Stimulated activated CD8-positive, alpha-beta memory T cell treated with anti-CD3 and anti-CD28 coated beads, Interleukin-15, amount 100 ng/mL, for 4 hours (primary cell): Measurements from ENCODE around the gene MRTFB.
"Not testable (repeated sequence)": the region's sequence is repeated elsewhere in the genome, so short reads cannot be mapped to it uniquely, and the experiment has no call there.

Experiments used
- DNase-seq, 2 donors: peaks; one replicate each; pipeline ENCODE4 v3.0.0-alpha.2; 2020; ENCODE audit warnings: low read depth in 2 of 2

Gene MRTFB

GRCh38 chr16:14132696-14133048 is 61.6 kb downstream of the MRTFB start:
- no peak for DNase-seq

GRCh38 chr16:14133907-14134306 is 62.8 kb downstream of the MRTFB start:
- DNase-seq: no peak

GRCh38 chr16:14135704-14136103 is 64.6 kb downstream of the MRTFB start:
- no peak for DNase-seq

GRCh38 chr16:14139872-14140271 is 68.8 kb downstream of the MRTFB start:
- no peak for DNase-seq

GRCh38 chr16:14140923-14141322 is 69.8 kb downstream of the MRTFB start:
- no peak for DNase-seq

GRCh38 chr16:14146445-14146844 is 75.3 kb downstream of the MRTFB start:
- no peak for DNase-seq

GRCh38 chr16:14148016-14148415 is 76.9 kb downstream of the MRTFB start:
- DNase-seq: no peak

GRCh38 chr16:14148569-14148968 is 77.5 kb downstream of the MRTFB start:
- no peak for DNase-seq

GRCh38 chr16:14150796-14151195 is 79.7 kb downstream of the MRTFB start:
- no peak for DNase-seq

- DNase-seq: no peak
These were observed 80.3 kb downstream of the MRTFB start for GRCh38 chr16:14151256-14152030.

GRCh38 chr16:14155572-14156190 is 84.6 kb downstream of the MRTFB start:
- no peak for DNase-seq

- no peak for DNase-seq
These were observed 94.0 kb downstream of the MRTFB start for GRCh38 chr16:14164916-14165662.

- no peak for DNase-seq
These were observed 97.0 kb downstream of the MRTFB start for GRCh38 chr16:14168146-14168545.

- no peak for DNase-seq
These were observed 101.2 kb downstream of the MRTFB start for GRCh38 chr16:14172200-14172809.

GRCh38 chr16:14175086-14175485 is 104.0 kb downstream of the MRTFB start:
- DNase-seq: no peak

- no peak for DNase-seq
These were observed 106.6 kb downstream of the MRTFB start for GRCh38 chr16:14177704-14178103.

GRCh38 chr16:14179116-14179515 is 108.0 kb downstream of the MRTFB start:
- DNase-seq: no peak

- no peak for DNase-seq
These were observed 109.4 kb downstream of the MRTFB start for GRCh38 chr16:14180481-14180944.

GRCh38 chr16:14181371-14182050 is 110.4 kb downstream of the MRTFB start:
- DNase-seq: no peak

- DNase-seq: no peak
These were observed 111.9 kb downstream of the MRTFB start for GRCh38 chr16:14182999-14183398.

GRCh38 chr16:14183962-14184361 is 112.8 kb downstream of the MRTFB start:
- not testable (repeated sequence) for DNase-seq
